NCI-H526 (cell line): ENCODE results near the gene PKMYT1.

Experiments
- DNase-seq, 2 experiments: peaks; one replicate each; lab custom pipeline; 2025; lab: John Stamatoyannopoulos, UW

Gene PKMYT1

DNA sequence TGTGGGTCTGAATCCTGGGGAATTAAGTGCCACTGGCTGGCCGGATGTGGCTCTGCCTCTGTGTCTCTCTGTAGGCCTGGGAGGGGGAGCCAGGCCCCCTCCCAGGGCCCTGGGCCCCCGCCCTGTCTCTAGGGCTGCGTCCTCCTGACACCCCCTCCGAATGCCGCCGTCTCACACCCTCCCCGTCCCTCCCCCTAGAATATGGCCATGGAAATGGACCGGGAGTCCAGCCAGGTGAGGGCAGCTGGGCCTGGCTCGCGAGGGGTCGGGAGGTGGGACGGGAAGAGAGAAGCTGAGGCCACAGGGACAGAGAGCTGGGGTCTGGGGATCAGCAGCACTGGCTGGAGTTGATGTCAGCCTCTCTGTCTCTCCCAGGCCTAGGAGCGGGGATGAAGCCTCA lies 16.1 kb upstream of the PKMYT1 start:
- no peak for DNase-seq

DNA sequence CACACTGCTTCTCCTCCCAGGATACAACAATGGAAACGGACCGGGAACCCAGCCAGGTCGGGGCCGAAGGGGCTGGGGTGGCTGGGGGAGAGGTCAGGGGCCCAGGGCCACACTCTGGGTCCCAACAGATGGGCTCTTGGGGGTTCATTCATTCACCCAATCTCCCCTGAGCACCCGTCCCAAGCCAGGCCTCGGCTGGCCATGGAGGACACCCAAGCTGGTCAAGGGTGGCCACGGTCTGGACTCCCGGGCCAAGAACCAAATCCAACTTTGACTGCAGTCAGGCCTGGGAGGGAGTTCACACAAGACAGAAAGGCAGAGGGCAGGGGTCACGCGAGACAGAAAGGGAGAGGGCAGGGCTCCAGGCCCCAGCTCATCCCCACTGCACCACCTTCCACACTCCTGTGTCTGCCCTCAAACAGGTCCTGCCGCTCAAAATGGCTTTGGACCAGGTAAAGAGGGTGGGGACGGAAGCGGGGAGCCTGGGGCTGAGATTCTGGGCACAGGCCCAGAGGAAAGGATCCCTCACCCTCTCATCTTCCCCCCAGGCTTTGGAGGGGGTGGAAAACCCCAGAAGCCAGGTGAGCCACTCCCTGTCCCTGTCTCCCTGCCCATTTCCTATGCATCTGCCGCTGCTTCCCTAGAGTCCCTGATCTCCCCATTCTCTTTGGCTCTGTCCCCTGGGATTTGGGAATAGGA lies 12.3 kb upstream of the PKMYT1 start:
- DNase-seq: no peak

DNA sequence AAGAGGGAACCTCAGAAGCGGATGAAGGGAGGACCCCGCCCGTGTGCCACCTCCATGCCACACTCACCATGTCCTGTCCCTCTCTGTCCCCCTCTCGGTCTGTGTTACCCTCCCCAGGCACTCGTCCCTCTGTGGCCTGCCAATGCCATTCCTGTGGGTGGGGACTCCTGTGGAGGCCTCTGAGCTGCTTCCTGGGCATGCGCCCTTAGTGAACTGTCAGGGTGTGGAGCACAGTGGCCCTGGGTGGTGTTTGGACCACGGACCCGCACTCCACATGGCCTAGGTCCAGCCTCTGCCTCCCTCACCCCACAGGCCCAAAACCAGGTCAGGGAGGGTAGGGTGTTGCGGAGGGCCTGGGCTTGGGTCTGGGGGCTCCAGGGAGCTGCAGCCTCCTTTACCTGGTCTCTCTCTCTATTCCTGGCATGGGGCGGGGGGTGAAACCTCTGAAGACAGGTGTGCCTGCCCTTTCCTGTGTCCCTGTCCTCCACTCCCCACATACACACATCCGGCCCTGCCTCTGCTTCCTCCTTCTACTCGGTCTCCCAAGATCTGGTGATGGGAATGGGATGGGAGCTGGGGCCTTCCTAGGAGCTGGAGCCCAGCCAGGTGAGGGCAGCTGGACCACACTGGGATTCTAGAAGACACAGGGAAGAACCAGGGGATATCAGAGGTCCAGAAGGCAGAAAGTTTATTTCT lies 11.5 kb upstream of the PKMYT1 start:
- DNase-seq: no peak

DNA sequence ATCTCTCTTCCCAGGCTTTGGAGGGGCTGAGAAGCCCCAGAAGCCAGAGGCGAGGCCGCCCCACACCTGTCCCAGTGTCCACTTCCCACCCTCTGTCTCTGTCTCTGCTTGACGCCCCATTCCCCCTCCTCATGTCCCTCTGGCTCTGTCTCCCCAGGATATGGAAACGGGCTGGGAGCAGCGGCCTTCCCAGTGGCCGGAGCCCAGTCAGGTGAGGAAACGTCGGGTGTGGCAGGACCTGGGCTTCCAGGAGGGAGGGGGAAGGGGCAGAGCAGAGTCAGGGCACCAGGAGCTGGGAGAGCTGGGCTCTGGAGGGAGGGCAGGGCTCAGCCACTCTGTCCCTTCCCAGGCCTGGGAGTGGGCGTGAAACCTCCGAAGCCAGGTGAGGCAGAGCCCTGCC lies 10.6 kb upstream of the PKMYT1 start:
- no peak for DNase-seq

DNA sequence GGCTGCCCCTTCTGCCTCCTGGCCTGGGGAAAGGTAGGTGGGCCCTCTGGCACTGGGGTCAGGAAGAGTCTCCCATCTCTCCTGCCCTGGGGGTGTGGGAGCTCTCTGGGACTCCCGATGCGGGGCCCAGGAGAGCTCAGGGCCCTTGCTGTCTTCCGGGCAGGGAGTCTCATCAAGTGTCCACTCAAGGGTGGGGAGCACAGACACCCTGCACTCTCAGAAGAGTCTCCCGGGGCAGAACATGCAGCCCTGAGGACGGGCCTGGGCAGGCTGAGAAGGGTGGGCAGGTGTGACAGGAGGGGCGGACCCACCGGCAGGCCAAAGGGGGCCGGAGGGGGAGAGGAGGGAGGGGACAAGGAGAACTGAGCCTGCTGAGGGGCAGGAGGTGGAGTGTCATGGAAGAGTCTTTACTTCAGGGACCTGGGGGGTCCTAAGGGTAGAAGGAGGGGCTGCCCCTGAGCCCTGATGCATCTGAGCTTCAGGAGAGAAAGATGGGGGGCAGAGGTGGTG lies 8.4 kb upstream of the PKMYT1 start:
- DNase-seq: no peak

DNA sequence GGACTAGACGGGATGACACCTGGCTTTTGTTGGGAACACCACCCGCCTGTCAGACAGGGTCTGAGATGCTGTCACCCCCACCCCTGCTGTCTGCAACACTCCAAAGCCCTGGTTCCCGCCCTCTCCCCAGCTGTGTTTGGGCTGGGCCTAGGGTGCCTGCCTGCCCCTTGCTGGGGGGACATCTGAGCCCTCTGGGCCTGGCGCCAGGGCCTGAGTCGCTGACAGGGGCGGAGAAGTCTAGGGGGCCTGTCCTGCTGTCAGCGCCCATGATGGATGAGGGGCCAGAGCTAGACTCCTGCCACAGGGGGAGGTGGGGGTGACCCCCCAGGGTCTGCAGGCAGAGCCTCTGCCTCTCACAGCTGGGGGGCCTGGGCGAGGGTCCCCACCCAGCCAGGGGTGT lies 7.6 kb upstream of the PKMYT1 start:
- DNase-seq: no peak

DNA sequence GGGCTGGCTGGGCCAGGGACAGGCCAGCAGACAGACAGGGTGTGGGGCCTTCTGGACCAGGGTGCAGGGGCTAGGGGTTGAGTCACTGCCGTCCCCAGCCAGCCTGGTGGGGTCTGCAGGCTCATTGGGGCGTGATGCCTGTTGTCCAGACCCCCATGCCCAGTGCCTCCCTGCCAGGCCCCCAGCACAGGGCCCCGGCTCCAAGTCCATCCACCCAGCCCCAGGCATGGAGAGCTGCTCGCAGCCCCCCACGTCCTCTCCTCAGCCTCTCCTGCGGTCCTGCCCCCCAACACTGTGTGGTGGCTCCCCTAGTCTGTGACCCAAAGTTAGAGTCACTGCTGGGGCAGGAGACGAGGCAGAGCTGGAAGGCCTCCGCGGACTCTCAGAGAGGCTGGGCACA lies 7.0 kb upstream of the PKMYT1 start:
- DNase-seq: no peak

DNA sequence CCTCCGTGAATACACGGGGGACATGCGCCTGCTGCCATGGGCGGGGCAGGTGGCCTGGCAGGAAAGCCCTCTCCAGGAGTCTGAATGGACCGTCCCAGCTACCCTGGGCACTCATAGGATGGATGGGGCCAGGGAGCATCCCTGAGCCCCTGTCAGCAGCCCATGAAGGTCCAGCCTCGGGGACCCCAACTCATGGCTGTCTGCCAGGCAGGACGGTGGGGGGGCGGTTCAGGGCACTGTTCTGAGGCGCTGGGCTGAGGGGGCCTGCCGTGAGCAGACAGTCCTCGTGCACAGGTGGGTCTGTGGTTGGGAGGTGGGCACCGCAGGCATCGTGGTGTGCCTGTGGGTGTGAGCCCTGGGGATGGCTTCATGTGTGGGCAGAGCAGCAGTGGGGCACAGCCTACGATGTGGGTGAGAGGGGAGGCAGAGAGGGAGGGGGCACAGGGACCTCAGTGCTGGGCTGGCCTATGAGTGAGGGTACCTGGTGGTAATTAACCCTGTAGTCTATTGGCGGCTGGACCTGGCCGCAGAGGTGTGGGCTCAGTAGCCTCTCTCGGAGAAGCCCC lies 6.5 kb upstream of the PKMYT1 start:
- DNase-seq: no peak

DNA sequence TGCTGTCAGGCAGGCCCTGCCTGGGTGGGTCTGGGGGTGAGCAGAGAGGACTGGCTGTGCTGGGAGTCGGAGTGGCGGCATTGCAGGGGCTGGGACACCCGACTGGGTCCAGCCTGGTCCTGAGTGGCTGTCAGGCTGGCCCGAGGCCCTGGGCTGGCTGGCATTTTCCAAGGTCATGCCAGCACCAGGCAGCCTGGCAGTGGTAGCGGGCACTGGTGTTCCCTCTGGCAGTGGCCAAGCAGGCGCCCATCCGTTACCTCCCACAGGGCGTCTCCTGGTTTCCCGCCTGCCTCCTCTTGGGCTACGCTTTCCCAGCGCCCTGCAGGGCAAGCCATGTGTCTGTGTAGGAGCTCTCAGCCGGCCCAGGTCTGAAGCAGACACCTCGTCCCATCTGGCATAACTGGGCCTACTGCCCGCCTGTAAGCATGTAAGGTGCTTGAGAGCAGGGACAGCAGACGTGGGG lies 5.7 kb upstream of the PKMYT1 start:
- DNase-seq: no peak

DNA sequence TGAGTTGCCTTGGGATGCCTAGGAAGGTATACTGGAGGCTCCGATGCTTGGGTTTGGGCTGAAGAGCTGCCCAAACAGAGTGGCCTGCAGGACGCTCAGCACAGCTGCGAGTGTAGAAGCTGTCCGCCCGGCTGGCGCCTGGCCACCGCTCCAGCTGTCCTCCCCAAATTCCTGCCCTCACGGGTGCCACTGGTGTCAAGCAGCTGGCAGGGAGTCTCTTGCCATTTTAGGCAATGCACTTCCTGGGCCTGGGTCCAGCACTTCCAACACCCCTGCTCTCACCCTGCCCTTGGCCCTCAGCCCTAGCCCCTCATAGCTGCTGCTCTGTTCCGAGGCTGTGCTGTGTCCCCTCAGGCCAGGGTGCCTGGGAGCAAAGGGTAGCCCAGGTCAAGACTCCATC lies 5.2 kb upstream of the PKMYT1 start:
- DNase-seq: no peak

DNA sequence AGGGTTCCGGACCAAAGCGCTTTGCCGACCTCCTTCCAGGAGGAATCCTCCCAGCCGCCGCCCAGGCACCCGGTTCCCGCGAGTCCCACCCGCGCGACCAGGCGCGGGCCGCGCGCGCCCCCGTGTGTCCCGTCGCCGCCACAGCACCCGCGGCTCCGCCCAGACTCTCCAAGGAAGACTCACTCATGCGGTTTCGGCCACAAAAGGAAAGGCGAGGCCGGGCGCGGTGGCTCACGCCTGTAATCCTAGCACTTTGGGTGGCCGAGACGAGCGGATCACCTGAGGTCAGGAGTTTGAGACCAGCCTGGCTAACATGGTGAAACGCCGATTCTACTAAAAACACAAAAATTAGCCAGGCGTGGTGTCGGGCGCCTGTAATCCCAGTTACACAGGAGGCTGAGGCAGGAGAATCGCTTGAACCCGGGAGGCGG lies 3.5 kb upstream of the PKMYT1 start:
- DNase-seq: peak; percentile 11 to 75

DNA sequence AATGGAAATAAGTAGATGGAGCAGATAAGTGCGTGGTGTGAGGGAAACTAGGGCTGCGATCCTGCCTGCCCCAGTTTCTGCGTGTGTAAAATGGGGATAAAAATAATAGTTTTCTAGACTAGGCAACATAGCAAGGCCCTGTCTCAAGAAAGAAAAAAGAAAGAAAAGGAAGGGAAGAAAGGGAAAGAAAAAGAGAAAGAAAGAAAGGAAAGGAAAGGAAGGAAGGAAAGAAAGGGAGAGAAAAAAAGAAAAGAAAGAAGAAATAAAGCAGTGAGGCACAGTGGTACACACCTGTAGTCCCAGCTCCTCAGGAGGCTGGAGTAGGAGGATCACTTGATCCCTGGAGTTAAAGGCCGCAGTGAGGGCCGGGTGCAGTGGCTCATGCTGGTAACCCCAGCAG lies 2.2 kb upstream of the PKMYT1 start:
- DNase-seq: no peak

DNA sequence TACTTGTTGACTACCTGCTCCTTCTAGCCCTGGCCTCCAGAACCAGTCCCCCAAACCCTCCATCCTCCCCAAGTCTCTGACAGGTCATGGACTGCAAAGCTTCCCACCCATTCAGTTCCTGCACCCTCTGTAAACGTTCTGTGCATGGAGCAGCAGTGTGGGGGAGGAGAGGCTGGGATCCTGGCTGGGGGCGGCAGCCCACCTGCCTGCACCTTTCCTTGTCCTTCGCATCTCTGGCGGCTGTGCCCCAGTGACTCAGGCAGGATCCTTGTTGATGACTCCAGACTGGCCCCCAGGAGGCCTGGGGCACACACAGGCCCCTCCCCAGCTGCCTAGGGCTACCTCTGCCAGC lies 1.6 kb upstream of the PKMYT1 start:
- no peak for DNase-seq

DNA sequence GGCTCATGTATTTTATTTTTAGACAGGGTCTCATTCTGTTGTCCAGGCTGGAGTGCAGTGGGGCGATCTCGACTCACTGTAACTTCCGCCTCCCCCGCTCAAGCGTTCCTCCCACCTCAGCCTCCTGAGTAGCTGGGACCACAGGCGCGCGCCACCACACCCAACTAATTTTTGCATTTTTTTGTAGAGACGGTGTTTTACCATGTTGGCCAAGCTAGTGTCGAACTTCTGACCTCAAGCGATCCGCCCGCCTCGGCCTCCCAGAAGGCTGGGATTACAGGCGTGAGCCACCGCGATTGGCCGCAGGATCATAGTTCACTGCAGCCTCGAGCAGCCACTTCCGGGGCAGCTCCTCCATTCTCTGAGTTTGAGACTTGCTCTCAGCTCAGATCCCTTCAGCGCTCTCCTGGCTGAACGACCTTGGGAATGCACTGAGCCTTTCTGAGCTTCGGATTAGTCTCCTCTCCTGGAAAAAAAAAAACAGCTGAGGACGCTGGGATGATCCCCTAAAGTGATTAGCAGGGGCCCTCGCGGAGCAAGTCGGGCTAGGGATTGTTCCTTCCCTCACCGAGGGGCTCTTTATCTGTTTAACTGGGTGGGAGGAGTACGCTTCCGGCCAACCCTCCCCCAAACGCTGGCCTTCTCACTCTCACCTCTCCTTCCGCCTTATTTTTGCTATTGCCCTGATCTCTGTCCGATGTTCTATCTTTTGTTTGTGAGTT lies 1.1 kb upstream of the PKMYT1 start:
- no peak for DNase-seq

DNA sequence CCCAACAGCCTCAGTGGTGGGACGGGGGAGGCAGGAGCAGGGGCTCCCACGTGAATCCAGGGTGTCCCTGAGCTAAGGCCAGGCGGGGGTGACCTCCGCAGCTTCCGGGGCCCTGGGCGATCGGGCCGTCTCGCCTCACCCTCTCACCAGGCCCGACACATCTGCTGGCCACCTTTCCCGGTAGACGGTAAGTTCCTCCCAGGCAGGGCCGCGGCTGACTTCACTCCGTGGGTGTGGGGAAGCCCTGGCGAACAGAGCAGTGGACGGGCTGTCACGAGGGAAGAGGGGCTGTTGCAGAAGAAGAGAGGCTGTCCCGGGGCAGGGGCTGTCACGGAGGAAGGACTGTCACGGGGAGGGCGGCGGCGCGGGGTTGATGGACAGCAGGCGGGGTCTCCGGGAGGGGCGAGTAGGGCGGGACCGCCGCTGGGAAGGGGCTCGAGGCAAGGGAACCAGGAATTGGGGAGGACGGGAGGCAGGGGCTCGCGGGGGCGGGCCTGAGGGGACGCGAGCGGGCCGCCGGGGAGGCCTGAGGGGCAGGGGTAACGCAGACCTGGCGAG lies 498 bp downstream of the PKMYT1 start:
- DNase-seq: no peak

DNA sequence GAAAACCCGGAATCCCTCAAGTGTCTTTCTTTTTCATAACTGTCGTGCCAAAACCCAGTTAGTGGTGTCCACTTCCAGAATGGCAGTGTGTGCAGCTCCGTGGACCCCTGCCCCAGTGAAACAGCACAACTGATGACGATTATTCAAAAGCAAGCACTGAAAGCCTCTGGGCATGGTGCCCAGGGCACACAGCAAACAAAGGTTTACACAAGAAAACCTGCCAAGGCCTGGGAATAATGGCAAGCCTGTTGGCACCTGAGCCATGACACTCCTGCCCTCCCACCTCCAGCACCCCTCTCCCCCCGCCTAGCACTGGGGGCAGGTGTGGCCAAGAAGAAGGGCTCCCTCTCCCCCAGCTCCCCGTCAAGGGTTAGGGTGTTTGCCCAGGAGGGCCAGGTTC lies 2.8 kb downstream of the PKMYT1 start:
- DNase-seq: no peak

DNA sequence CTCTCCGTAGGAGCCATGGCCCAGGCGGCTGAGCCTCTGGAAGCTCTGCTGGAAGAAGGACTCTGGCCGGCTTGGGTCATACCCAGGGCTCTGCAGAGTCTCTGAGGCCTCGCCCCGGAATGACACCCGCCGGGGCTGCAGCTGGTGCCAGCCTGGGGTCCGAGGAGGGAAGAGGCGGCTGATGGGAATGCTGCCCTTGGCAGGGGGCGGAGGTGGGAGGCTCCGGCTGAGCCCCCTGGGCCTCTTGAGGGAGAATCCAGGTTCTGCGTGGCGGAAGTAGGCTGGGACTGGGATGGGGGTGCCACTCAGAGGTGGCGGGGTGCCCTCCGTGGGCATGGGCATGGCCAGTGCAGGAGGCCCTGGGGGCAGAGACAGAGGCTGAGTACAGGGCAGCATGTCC lies 3.6 kb downstream of the PKMYT1 start:
- DNase-seq: no peak

DNA sequence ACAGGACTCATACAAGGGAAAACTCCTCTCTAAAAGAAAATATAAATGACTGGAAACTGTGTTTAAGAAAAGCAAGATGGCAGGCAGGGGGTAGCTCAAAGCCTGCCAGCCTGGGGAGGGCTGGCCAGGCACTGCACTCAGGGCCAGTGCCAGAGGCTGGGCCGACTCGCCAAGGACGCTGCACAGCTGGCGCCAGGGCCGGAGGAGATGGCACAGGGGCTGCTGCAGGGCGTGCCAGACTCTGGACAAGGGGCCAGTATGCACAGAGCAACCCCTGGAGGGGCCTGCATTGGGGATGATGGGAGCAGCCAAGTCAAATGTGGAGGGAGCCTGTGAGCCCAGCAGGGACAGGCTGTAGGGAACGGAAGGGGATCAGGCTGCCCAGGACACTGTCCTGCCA lies 4.0 kb downstream of the PKMYT1 start:
- no peak for DNase-seq

DNA sequence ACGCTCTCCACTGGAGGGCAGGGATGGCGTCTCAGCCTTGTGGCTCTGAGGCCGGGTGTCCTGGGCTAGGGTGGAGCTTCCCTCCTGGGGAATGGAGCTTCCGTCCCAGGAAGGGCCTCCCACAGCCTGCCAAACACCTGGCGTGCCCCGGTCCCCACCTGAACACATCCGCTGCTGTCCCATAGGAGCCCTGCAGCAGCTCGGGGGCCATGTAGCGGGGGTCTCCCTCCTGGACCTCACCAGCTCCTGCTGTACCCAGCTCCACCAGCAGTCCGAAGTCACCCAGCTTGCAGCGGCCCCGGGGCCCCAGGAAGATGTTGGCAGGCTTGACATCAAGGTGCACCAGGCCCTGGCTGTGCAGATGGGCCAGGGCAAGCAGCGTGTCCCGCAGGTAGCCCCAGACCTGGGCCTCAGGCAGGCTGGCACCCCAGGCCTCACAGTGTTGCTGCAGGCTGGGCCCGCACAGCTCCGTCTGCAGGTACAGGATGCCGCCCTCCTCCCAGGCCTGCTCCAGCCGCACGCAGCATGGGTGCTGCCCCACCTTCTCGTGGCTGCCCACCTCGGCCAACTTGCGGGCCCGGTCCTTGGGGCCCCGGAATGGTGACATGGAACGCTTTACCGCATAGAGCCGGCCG lies 5.0 kb downstream of the PKMYT1 start:
- DNase-seq: no peak

DNA sequence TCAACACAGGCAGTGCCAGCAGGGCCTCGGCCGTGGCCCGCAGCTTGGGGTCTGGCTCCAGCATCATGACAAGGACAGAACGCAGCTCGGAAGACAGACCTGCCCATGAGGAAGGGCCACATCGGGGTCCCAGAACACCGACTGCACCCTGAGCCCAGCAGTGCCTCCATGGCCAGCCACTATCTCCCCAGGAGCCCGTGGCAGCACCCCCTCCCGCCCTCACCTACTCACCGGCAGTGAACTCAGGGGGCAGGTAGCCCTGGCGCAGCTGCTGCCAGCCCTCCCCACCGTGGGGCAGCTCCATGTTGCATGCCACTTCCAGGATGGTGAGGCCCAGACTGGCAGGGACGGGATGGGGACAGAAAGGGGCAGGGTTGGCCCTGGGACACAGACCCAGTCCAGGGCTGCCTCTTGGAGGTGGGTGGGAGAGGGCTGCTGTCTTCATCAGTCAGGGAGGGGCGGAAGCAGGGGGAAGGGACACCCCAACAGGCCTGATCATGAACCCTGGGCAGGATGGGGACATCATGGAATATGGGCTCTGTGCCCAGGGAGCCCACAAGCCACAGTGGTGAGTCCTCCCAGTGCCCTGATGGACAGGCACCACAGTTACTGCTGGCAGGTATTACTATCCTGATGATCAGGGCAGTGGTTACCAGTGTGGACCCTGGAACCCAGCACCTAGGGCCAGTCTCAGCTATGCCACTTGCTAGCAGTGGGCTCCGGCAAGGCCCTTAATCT lies 5.8 kb downstream of the PKMYT1 start:
- DNase-seq: no peak

DNA sequence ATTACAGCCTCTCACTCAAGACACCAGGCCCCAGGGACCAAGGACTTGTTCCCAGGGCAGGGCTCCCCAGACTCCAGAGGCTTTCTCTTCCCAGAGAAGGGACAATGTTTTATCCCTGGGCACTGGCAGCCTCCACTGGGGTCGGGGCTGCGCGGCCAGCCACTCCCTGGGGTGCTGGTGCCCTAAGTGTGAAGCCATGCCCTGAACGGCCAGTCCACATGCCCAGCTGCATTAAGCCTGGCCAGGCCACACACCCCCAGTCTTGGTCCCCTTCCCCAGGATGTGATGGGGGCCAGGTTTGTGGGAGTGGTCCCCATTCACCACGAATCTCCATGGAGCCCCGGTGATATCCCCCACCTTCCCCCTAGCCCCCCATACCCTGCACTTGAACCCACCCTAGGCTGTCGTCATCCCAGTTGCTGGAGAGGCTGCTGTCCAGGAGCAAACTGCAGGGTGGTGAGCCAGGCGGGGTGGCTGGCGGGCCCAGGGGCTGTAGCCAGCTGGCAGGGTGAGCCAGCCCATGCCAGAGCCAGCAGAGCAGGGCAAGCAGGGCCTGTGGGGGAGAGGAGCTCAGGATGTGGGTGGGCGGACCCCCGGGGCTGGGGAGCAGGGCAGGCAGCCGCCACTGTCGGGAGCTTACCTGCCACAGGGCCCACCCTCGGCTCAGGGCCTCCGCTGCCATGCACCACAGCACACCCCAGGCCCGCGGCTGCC lies 6.5 kb downstream of the PKMYT1 start:
- DNase-seq: no peak
